Measurements from ENCODE around the gene FSTL4. TPM values are rescaled to one million over a fixed set of nuclear protein-coding genes. Genes with fewer than 3 reads are reported as not detected.

Gene FSTL4
- total and polyA plus RNA-seq, 4 donors = 0.42 TPM; not detected in 3

DNA sequence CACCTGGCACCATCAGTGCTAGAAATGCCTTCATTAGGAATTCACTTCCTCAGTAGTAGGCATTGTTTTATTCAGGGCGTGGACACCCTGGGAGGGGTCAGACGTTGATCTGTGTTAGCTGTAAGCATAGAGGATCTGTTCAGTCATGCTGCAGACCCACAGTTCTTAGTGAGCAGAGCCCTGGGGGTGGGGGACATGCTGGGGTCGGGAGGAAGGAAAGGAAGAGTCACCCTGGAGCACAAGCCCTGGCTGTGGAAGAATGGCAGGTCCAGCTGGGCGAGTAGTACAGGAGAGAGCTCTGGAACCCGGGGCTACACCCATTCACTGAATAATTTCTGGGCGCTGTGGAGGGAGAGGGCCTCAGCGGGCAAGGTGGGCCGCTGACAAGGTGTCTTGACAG is 172.5 kb downstream of the FSTL4 start:
- Histone ChIP-seq H3K9me3 (ENCODE audit: control insufficient read depth, low read length) (no peaks in the 10 kb centered on the region), H3K36me3 (ENCODE audit: control insufficient read depth in 1 of 2, insufficient read depth in 2 of 2, low read length in 1 of 2) (no peaks in the 10 kb centered on the region), H3K4me1 (ENCODE audit: control insufficient read depth in 1 of 2, insufficient read depth in 2 of 2, low read length in 2 of 2) (peaks cover 0 to 3% of the 10 kb centered on the region in 2 donors), H3K27ac (ENCODE audit: low read depth in 1 of 2, low read length in 2 of 2) (no peak overlapping the region), H3K4me3 (ENCODE audit: low read length in 2 of 2) (no peak overlapping the region), H3K27me3 (ENCODE audit: control insufficient read depth in 1 of 2, insufficient read depth in 2 of 2, low read length in 1 of 2) (no peaks in the 10 kb centered on the region)
- WGBS, 2 donors = 85 to 88% methylated on average over 8 of the region's 8 CpGs
- ATAC-seq (ENCODE audit: low FRiP score) (no peak), DNase-seq (no peak)
- intact Hi-C loops (cut with DNase I) = no loop called here

DNA sequence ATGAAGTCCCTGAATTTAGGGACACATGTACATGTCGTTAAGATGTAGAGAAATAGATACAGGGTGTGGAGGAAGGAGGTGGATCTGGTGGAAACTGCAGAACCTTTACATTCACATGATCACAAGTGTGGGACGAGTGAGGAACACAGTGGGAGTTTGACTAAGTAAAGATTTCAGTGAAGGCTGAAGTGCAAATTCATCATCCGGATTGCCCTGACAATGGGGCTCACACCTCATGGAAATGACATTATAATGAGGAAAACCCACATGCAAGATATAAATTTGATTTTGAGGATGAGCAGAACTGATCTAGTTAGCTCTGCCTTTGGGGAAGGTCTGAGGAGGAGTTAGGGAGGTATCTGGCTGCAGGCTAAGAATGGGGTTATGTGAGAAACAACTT is 173.9 kb downstream of the FSTL4 start:
- 81 to 86% methylated on average over 3 of the region's 3 CpGs for WGBS, 2 donors
- DNase-seq (no peak), ATAC-seq (ENCODE audit: low FRiP score) (no peak)
- H3K27me3 ChIP-seq (ENCODE audit: control insufficient read depth in 1 of 2, insufficient read depth in 2 of 2, low read length in 1 of 2) = no peaks in the 10 kb centered on the region
- H3K4me3 ChIP-seq (ENCODE audit: low read length in 2 of 2) = no peak overlapping the region
- intact Hi-C loops (cut with DNase I) = no loop called here
- no peaks in the 10 kb centered on the region for H3K9me3 ChIP-seq (ENCODE audit: control insufficient read depth, low read length)
- no peak overlapping the region for H3K27ac ChIP-seq (ENCODE audit: low read depth in 1 of 2, low read length in 2 of 2)
- H3K36me3 ChIP-seq (ENCODE audit: control insufficient read depth in 1 of 2, insufficient read depth in 2 of 2, low read length in 1 of 2) = no peaks in the 10 kb centered on the region
- peaks cover 0 to 3% of the 10 kb centered on the region in 2 donors for H3K4me1 ChIP-seq (ENCODE audit: control insufficient read depth in 1 of 2, insufficient read depth in 2 of 2, low read length in 2 of 2)

GRCh38 chr5:133434336-133434735 is 178.0 kb downstream of the FSTL4 start:
- Histone ChIP-seq H3K27me3 (ENCODE audit: control insufficient read depth in 1 of 2, insufficient read depth in 2 of 2, low read length in 1 of 2) (no peaks in the 10 kb centered on the region), H3K4me1 (ENCODE audit: control insufficient read depth in 1 of 2, insufficient read depth in 2 of 2, low read length in 2 of 2) (peaks cover 0 to 3% of the 10 kb centered on the region in 2 donors), H3K9me3 (ENCODE audit: control insufficient read depth, low read length) (no peaks in the 10 kb centered on the region), H3K36me3 (ENCODE audit: control insufficient read depth in 1 of 2, insufficient read depth in 2 of 2, low read length in 1 of 2) (no peaks in the 10 kb centered on the region), H3K27ac (ENCODE audit: low read depth in 1 of 2, low read length in 2 of 2) (no peak overlapping the region), H3K4me3 (ENCODE audit: low read length in 2 of 2) (no peak overlapping the region)
- DNase-seq = no peak
- intact Hi-C loops (cut with DNase I) = no loop called here
- no peak for ATAC-seq (ENCODE audit: low FRiP score)

DNA sequence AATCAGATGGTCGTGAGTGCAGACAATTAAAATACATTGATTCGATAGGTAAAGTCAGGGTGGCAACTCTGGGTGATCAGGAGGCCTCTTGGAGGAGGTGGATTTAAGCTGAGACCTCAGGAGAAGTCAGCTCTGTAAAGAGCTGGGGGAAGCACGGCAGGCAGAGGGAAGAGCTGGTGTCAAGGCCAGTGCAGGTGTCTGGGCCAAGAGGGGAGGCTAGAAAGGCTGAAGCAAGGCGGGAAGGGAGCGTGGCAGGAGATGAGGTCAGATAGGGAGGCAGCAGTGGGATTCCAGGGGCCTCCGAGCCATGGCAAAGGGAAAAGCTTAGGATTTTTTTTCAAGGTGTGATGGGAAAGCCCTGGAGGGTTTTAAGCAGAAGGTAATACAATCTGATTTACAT is 178.7 kb downstream of the FSTL4 start:
- no peaks in the 10 kb centered on the region for H3K9me3 ChIP-seq (ENCODE audit: control insufficient read depth, low read length)
- 65 to 70% methylated on average over 6 of the region's 6 CpGs for WGBS, 2 donors
- H3K4me1 ChIP-seq (ENCODE audit: control insufficient read depth in 1 of 2, insufficient read depth in 2 of 2, low read length in 2 of 2) = peaks cover 0 to 3% of the 10 kb centered on the region in 2 donors
- ATAC-seq (ENCODE audit: low FRiP score) (no peak), DNase-seq (no peak)
- H3K36me3 ChIP-seq (ENCODE audit: control insufficient read depth in 1 of 2, insufficient read depth in 2 of 2, low read length in 1 of 2) = no peaks in the 10 kb centered on the region
- H3K4me3 ChIP-seq (ENCODE audit: low read length in 2 of 2) = no peak overlapping the region
- no peak overlapping the region for H3K27ac ChIP-seq (ENCODE audit: low read depth in 1 of 2, low read length in 2 of 2)
- H3K27me3 ChIP-seq (ENCODE audit: control insufficient read depth in 1 of 2, insufficient read depth in 2 of 2, low read length in 1 of 2) = no peaks in the 10 kb centered on the region
- intact Hi-C loops (cut with DNase I) = no loop called here

DNA sequence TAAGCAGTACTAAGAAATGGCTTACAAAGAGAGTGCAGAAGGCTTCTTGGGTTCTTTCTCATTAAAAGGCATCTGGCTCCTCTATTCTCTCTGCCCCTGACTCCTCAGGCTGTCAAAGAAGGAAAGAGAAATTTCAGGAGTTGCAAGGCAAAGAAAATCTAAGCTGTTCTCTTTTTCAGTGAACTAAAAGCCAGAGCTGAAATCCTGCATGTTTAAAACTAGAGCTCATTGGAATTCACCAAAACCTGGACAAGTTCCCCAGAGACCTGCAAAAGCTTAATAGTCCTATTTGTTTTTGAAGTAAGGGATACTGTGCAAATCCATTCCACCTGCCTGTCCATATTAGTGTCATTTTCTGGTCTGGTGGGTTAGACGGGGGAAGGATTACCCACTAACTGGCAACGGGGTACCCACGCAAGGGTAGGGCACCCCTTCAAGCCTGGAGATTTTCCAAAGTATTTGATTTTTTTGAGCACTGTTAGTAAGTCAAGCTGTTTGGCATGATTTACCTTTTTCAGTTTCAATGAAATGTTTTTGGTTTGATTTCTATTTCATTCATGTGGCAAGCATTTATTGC is 179.3 kb downstream of the FSTL4 start:
- no peak overlapping the region for H3K4me3 ChIP-seq (ENCODE audit: low read length in 2 of 2)

DNA sequence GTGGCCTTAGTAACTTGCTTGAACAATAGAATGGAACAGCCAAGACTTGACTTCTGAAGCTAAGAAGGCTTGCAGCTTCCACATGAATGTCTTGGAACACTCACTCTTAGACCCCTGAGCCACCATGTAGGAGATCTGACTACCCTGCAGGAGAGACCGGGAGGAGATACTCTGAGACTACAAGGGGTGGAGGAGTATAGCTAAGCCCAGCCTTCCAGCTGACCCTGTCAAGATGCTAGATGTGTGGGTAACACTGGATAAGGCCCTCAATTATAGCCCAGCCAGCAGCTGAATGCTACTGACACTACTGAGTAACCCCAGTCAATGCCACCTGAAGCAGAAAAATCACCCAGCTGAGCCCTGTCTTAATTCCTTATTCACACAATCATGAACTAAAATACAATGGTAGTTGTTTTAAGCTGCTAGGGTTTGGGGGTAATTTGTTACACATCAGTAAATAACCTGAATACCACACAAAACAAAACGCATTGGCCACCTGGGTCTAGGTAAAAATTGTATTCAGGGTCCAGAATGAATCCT is 180.9 kb downstream of the FSTL4 start:
- no peak for ATAC-seq (ENCODE audit: low FRiP score)
- Histone ChIP-seq H3K4me3 (ENCODE audit: low read length in 2 of 2) (no peak overlapping the region), H3K36me3 (ENCODE audit: control insufficient read depth in 1 of 2, insufficient read depth in 2 of 2, low read length in 1 of 2) (no peaks in the 10 kb centered on the region), H3K9me3 (ENCODE audit: control insufficient read depth, low read length) (no peaks in the 10 kb centered on the region), H3K27ac (ENCODE audit: low read depth in 1 of 2, low read length in 2 of 2) (no peak overlapping the region), H3K4me1 (ENCODE audit: control insufficient read depth in 1 of 2, insufficient read depth in 2 of 2, low read length in 2 of 2) (peaks cover 0 to 3% of the 10 kb centered on the region in 2 donors), H3K27me3 (ENCODE audit: control insufficient read depth in 1 of 2, insufficient read depth in 2 of 2, low read length in 1 of 2) (no peaks in the 10 kb centered on the region)
- no peak for DNase-seq
- intact Hi-C loops (cut with DNase I) = no loop called here
- 90 to 96% methylated on average over 2 of the region's 2 CpGs for WGBS, 2 donors

More for the DNA sequence above, 179.3 kb downstream of the FSTL4 start:
- DNase-seq = no peak
- intact Hi-C loops (cut with DNase I) = no loop called here
- 47 to 50% methylated on average over 3 of the region's 3 CpGs for WGBS, 2 donors
- Histone ChIP-seq H3K9me3 (ENCODE audit: control insufficient read depth, low read length) (no peaks in the 10 kb centered on the region), H3K4me1 (ENCODE audit: control insufficient read depth in 1 of 2, insufficient read depth in 2 of 2, low read length in 2 of 2) (peaks cover 0 to 3% of the 10 kb centered on the region in 2 donors), H3K36me3 (ENCODE audit: control insufficient read depth in 1 of 2, insufficient read depth in 2 of 2, low read length in 1 of 2) (no peaks in the 10 kb centered on the region), H3K27ac (ENCODE audit: low read depth in 1 of 2, low read length in 2 of 2) (no peak overlapping the region), H3K27me3 (ENCODE audit: control insufficient read depth in 1 of 2, insufficient read depth in 2 of 2, low read length in 1 of 2) (no peaks in the 10 kb centered on the region)
- ATAC-seq (ENCODE audit: low FRiP score) = no peak

DNA sequence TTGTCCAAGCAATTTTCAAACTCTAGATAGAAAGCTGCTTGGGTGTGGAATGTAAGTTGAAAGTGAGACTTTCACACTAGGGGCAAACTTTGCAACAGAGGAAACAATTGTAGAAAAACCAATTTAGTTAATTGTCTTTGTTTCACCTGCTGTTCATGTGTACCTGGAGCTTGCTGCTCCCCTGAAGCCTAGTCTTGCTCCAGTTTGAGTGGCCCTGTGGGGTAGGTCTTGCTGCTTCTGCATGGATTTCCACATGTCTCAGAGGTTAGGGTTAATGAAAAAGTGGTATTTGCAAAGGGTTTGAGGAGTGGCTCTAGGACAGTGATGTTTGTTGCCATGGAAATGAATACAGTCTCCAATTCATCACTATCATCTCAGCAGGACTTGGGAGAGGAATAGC is 182.2 kb downstream of the FSTL4 start:
- Histone ChIP-seq H3K4me1 (ENCODE audit: control insufficient read depth in 1 of 2, insufficient read depth in 2 of 2, low read length in 2 of 2) (peaks cover 0 to under 1% of the 10 kb centered on the region in 2 donors), H3K36me3 (ENCODE audit: control insufficient read depth in 1 of 2, insufficient read depth in 2 of 2, low read length in 1 of 2) (no peaks in the 10 kb centered on the region), H3K27me3 (ENCODE audit: control insufficient read depth in 1 of 2, insufficient read depth in 2 of 2, low read length in 1 of 2) (no peaks in the 10 kb centered on the region), H3K9me3 (ENCODE audit: control insufficient read depth, low read length) (no peaks in the 10 kb centered on the region), H3K27ac (ENCODE audit: low read depth in 1 of 2, low read length in 2 of 2) (no peak overlapping the region), H3K4me3 (ENCODE audit: low read length in 2 of 2) (no peak overlapping the region)
- DNase-seq (no peak), ATAC-seq (ENCODE audit: low FRiP score) (no peak)
- intact Hi-C loops (cut with DNase I) = no loop called here

- intact Hi-C loops (cut with DNase I) = loop anchor here (10.0 kb wide), 2 partner anchors 436 to 556 kb away; no protein-coding TSS in a partner anchor
- ATAC-seq (ENCODE audit: low FRiP score) = no peak
- H3K4me1 ChIP-seq (ENCODE audit: control insufficient read depth in 1 of 2, insufficient read depth in 2 of 2, low read length in 2 of 2) = no peaks in the 10 kb centered on the region
- H3K4me3 ChIP-seq (ENCODE audit: low read length in 2 of 2) = no peak overlapping the region
- H3K27ac ChIP-seq (ENCODE audit: low read depth in 1 of 2, low read length in 2 of 2) = no peak overlapping the region
- no peaks in the 10 kb centered on the region for H3K9me3 ChIP-seq (ENCODE audit: control insufficient read depth, low read length)
- H3K36me3 ChIP-seq (ENCODE audit: control insufficient read depth in 1 of 2, insufficient read depth in 2 of 2, low read length in 1 of 2) = no peaks in the 10 kb centered on the region
- DNase-seq = no peak
- WGBS, 2 donors = 89 to 90% methylated on average over 6 of the region's 6 CpGs
- H3K27me3 ChIP-seq (ENCODE audit: control insufficient read depth in 1 of 2, insufficient read depth in 2 of 2, low read length in 1 of 2) = no peaks in the 10 kb centered on the region
These were observed 183.3 kb downstream of the FSTL4 start for GRCh38 chr5:133429046-133429445.

- ATAC-seq (ENCODE audit: low FRiP score) = no peak
- Histone ChIP-seq H3K4me3 (ENCODE audit: low read length in 2 of 2) (no peak overlapping the region), H3K9me3 (ENCODE audit: control insufficient read depth, low read length) (no peaks in the 10 kb centered on the region), H3K4me1 (ENCODE audit: control insufficient read depth in 1 of 2, insufficient read depth in 2 of 2, low read length in 2 of 2) (no peaks in the 10 kb centered on the region), H3K27ac (ENCODE audit: low read depth in 1 of 2, low read length in 2 of 2) (no peak overlapping the region), H3K27me3 (ENCODE audit: control insufficient read depth in 1 of 2, insufficient read depth in 2 of 2, low read length in 1 of 2) (no peaks in the 10 kb centered on the region), H3K36me3 (ENCODE audit: control insufficient read depth in 1 of 2, insufficient read depth in 2 of 2, low read length in 1 of 2) (no peaks in the 10 kb centered on the region)
- intact Hi-C loops (cut with DNase I) = loop anchor here (10.0 kb wide), 2 partner anchors 437 to 557 kb away; no protein-coding TSS in a partner anchor
- DNase-seq = no peak
- 68 to 75% methylated on average over 4 of the region's 4 CpGs for WGBS, 2 donors
These were observed 184.2 kb downstream of the FSTL4 start for GRCh38 chr5:133428072-133428660.
